ENCODE data around the gene SHANK2.
"Not testable (repeated sequence)": the region's sequence is repeated elsewhere in the genome, so short reads cannot be mapped to it uniquely, and the experiment has no call there.

SHANK2 gene

DNA sequence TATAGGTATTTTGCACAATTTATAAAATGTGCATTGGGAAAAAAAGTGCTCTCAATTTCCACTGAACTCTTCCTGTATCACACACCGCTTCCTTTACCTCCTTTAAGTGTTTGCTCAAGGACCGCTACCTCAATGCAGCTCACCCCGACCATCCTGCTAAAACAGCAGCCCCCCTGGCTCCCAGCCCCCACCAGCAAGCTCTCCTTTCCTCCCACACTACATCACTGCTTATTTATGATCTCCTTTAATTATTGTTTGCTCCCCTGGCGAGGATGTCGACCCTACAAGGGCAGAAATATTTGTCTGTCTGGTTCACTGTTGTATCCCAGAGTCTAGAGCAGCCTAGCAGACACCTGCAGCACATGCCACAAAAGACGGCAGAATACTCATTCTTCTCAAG, 10.0 kb downstream of the SHANK2 start:
- no peak for DNase-seq

GRCh38 chr11:71241721-71242259, 10.6 kb downstream of the SHANK2 start:
- no peak for DNase-seq

DNA sequence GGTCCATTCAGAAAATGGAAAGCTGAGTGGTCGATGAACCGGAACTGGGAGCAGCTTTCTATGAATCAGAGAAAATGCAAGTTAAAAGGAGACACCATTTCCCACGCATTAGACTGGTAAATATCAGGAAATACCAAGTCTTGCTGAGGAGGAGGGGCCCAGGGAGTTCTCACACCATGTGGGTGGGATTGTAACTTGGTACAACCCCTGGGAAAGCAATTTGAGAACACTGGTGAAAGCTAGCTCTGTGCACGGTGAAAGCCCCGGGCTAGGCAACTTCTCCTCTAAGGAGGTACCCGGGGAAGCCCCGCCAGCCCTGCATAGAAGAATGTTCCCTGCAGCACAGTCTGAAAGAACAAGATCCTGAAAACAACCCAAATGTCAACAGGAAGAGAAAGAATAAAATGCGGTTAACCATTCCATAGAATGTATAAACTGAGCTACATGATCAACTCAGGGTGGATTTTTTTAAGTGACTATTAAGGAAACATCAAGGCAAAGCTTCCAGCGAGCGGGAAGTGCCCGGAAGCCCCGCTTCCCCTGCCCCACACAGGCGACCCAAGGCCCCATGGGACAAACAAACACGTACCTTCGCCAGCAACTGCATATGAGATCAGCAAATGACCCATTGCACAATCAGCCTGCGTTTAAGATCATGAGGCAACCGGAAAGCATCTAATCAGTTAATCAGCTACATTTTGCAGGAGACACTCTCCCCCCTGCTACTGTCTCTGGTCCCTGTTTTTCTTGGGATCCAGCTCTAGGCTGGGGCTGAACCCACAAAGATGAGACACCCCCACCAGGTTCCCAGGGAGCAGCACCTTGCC, 11.3 kb downstream of the SHANK2 start:
- DNase-seq: no peak

DNA sequence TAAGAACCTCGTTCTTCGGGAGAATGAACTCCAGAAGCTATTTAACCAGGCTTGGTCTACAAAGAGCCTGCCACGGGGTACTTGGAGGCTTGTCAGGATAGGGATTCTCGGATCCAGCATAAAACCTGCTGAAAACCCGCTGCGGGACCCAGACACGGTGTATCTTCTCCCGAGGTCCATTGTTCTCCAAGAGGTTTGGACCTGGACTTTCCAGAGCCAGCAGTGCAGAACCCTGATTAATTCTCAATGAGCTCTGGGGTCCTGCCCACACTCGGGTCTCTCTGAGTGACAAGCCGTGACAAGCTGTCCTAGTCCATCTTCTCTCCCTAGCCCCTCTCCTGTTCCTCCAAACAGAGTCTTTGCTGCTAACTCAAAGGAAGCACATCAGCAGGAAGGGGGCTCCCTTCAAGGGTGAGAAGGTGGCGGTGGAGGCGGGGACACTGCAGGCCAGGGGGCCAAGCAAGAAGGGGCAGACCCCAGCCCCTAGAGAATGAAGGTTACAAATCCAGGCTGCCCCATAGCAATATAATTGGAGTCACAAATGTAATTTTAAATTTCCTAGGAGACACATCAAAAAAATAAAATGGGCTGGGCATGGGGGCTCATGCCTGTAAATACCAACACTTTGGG, 12.2 kb downstream of the SHANK2 start:
- no peak for DNase-seq

GRCh38 chr11:71239581-71239980, 12.8 kb downstream of the SHANK2 start:
- DNase-seq: no peak

GRCh38 chr11:71238941-71239340, 13.4 kb downstream of the SHANK2 start:
- no peak for DNase-seq

DNA sequence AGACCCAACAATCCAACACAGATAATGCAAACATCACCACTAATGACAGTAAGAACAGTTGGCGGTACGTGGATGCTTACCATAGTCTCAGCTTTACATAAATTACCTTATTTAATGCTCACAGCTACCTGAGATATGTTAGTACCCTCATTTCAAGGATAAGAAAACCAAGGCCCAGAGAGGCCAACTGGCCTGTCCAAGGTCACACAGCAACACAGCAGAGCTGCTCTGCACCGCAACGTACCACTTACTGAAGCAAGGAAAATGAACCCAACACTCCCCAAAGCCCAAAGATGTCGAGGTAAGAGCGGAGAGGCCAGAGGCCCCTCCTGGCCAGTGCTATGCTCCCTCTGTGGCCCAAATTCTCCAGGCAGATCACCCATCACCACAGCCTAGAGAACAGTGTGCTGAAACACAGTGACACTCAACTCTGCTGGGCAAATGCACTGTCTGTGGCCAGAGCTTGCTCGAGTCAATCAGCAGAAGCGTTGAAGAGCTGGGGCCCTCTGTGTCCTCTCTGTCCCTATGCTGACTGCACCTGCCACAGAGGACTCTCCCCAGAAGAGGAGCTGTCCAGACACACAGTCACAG, 14.0 kb downstream of the SHANK2 start:
- no peak for DNase-seq

- DNase-seq: no peak
Observed at GRCh38 chr11:71237853-71238252, 14.5 kb downstream of the SHANK2 start.

GRCh38 chr11:71236836-71237475, 15.4 kb downstream of the SHANK2 start:
- DNase-seq: no peak

DNA sequence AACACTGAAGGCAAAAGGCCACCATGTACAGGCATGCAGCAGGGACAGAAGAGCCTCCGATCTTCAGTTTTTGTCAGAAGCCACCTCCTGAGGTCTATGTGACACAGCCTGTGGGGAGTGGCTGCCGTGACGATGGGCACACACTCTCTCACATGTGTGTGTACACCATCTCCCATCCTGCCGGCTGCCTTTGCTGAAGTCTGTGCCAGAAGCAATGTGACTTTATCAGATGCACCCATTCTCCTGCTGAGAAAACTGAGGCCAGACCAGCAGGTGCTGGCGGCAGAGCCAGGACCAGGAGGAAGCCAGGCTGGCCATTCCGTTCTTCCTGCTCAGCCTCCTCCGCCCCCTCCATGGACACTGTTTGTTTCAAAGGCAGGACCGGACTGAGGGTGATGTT, 16.7 kb downstream of the SHANK2 start:
- no peak for DNase-seq

DNA sequence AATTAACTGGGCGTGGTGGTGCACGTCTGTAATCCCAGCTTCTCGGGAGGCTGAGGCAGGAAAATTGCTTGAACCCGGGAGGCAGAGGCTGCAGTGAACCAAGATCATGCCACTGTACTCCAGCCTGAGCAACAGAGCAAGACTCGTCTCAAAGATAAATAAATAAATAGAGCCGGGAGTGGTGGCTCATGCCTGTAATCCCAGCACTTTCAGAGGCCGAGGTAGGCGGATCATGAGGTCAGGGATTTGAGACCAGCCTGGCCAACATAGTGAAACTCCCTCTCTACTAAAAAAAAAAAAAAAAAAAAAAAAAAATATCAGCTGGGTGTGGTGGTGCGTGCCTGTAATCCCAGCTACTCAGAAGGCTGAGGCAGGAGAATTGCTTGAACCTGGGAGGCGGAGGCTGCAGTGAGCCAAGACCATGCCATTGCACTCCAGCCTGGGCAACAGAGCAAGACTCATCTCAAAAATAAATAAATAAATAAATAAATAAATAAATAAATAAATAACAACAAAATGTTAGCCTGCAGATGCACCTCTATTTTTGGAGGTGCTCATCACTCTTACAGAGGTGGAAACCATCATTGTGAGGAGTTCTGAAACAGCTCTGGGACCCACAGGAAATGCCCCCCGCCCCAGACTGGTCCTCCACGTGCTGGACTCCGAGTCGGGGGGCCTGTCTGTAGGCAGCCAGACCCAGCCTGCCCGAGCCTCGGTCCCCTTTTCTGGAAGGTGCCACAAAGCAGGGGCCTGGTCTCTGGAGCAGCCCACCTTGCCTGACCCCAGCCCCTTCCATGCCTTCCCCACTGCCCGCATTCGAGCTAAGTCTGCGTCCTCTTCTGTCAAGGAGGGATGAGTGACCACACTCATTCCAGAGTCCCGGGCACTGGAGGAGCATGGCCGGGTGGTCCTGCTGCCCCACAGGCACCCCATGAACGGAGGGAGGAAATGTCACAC, 18.2 kb downstream of the SHANK2 start:
- not testable (repeated sequence) for DNase-seq

GRCh38 chr11:71232364-71232763, 20.0 kb downstream of the SHANK2 start:
- DNase-seq: no peak

GRCh38 chr11:71228961-71229360, 23.4 kb downstream of the SHANK2 start:
- no peak for DNase-seq

- no peak for DNase-seq
Observed at GRCh38 chr11:71227058-71227659, 25.2 kb downstream of the SHANK2 start.

DNA sequence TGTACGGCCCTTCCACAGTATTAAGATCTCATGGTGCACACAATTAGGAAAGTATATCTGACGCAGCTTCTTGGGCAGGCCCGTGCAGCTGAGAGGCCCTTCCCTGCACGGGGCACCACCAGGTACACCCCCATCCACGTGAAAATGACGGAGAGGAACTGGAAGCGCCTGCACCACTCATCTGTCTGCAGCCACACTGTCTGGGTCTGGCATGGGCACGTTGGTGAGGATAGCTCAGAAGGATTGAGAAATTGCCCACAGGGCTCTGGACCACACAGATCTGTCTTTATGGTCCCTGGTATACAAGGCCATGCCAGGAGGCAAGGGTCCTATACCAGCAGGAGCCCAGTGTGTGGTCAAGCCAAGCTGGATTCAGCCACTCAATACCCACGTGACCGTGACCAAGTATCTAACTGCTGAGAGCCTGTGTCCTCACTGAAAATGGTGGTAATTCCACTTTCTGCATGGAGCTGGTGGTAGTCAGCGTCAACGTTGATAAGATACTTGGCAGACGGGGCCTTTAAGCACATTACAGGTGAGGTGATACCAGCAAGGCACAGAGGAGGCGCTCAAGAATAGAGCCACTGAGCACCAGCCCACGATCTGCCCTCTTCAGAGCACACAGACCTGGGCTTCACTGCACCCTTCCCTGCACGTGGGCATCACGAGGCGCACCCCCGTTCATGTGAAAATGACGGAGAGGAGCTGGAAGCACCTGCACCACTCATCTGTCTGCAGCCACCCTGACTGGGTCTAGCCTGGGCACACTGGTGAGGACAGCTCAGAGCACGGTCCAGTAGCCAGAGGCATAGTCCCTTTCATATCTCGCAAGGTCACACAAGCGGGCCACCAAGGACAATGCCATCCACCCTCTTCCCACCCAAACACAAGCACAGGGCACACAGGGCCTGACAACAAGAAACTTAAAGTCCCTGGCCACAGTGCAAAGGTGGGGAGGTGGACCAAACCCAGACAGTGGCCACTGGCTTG, 28.4 kb downstream of the SHANK2 start:
- DNase-seq: no peak

DNA sequence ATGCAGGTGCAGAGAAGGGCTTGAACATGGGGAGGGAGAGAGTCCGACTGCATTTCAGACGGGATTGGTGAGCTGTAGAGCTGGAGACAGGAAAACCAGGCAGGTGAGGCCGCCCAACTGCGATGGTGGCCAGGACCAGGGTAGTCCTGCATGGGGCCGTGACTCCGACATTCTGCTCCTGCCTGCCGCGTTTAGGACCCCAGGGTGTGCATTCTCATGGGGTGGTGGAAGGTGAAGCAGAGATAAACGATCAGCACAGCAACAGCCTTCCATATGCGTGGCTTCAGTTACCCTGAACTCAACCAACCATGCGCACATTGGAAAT, 29.3 kb downstream of the SHANK2 start:
- DNase-seq: no peak

- DNase-seq: no peak
Observed at GRCh38 chr11:71222318-71223080, 29.9 kb downstream of the SHANK2 start.

GRCh38 chr11:71221821-71222220, 30.6 kb downstream of the SHANK2 start:
- DNase-seq: no peak

DNA sequence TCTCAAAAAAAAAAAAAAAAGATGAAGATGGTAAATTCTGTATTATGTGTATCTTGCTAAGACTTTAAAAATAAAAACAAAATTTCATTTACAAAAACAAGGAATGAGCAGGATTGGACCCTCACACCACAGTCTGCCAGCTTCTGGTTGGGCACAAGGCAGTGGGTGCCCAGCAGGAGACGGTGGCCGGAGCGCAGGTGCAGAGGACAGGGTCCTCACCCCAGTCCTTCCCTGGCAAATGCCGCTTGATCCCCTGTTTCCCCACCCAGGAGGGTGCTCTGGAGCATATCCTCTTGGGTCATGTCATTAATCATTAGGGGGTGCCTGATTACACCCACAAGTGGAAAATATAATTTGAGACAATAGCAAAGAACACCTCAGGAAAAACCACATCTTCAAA, 31.2 kb downstream of the SHANK2 start:
- DNase-seq: no peak
